Activated T-helper 9 cell treated with anti-CD3 and anti-CD28 coated beads, Interleukin-2, amount 50 U/mL, for 16 hours (primary cell): ENCODE data around the gene ABTB2.
"Not testable (repeated sequence)": the region's sequence is repeated elsewhere in the genome, so short reads cannot be mapped to it uniquely, and the experiment has no call there.

Experiments used
- DNase-seq: peaks from one replicate; pipeline ENCODE4 v3.0.0-alpha.2; 2020; ENCODE audit warnings: low read depth

ABTB2 gene

GRCh38 chr11:34238533-34238932, 119.3 kb downstream of the ABTB2 start:
- no peak for DNase-seq

- DNase-seq, result no peak
Measured at GRCh38 chr11:34236572-34236971, 121.2 kb downstream of the ABTB2 start.

- no peak for DNase-seq
Measured at GRCh38 chr11:34235591-34236071, 122.2 kb downstream of the ABTB2 start.

GRCh38 chr11:34235189-34235588, 122.6 kb downstream of the ABTB2 start:
- DNase-seq, result no peak

- DNase-seq, result peak; percentile 75
Measured at GRCh38 chr11:34234086-34234740, 123.6 kb downstream of the ABTB2 start.

- DNase-seq, result no peak
Measured at GRCh38 chr11:34233215-34233614, 124.6 kb downstream of the ABTB2 start.

- no peak for DNase-seq
Measured at GRCh38 chr11:34232807-34233206, 125.0 kb downstream of the ABTB2 start.

- DNase-seq, result no peak
Measured at GRCh38 chr11:34226210-34226609, 131.6 kb downstream of the ABTB2 start.

GRCh38 chr11:34225091-34225490, 132.7 kb downstream of the ABTB2 start:
- no peak for DNase-seq

- DNase-seq, result no peak
Measured at GRCh38 chr11:34224434-34224966, 133.3 kb downstream of the ABTB2 start.

GRCh38 chr11:34223907-34224306, 133.9 kb downstream of the ABTB2 start:
- no peak for DNase-seq

GRCh38 chr11:34223021-34223813, 134.6 kb downstream of the ABTB2 start:
- DNase-seq, result no peak

GRCh38 chr11:34222030-34222429, 135.8 kb downstream of the ABTB2 start:
- DNase-seq, result no peak

- DNase-seq, result no peak
Measured at GRCh38 chr11:34219941-34220370, 137.9 kb downstream of the ABTB2 start.

- no peak for DNase-seq
Measured at GRCh38 chr11:34219279-34219678, 138.5 kb downstream of the ABTB2 start.

- not testable (repeated sequence) for DNase-seq
Measured at GRCh38 chr11:34218756-34219155, 139.1 kb downstream of the ABTB2 start.

GRCh38 chr11:34218067-34218466, 139.7 kb downstream of the ABTB2 start:
- DNase-seq, result no peak

GRCh38 chr11:34216706-34217105, 141.1 kb downstream of the ABTB2 start:
- no peak for DNase-seq

GRCh38 chr11:34215806-34216453, 141.9 kb downstream of the ABTB2 start:
- DNase-seq, result no peak

- peak; percentile 60 for DNase-seq
Measured at GRCh38 chr11:34214961-34215805, 142.6 kb downstream of the ABTB2 start.

- DNase-seq, result no peak
Measured at GRCh38 chr11:34213366-34213765, 144.4 kb downstream of the ABTB2 start.

- no peak for DNase-seq
Measured at GRCh38 chr11:34212566-34212965, 145.2 kb downstream of the ABTB2 start.
